Fibroblast of villous mesenchyme (primary cell): Measurements from ENCODE around the gene BRD3OS. TPM values are rescaled to one million over a fixed set of nuclear protein-coding genes. Genes with fewer than 3 reads are reported as not detected.

Experiments
- DNase-seq: peaks from one replicate; pipeline ENCODE4 v3.0.0-alpha.2; 2010; ENCODE audit warnings: low read depth
- H3K4me3 ChIP-seq: 2 replicates; pipeline ENCODE4 v1.5.1; 2011; ENCODE audit warnings: low read depth, mild to moderate bottlenecking, low read length
- CTCF ChIP-seq: IDR thresholded peaks from 2 replicates; pipeline ENCODE4 v1.5.1; 2012; ENCODE audit warnings: low read depth, mild to moderate bottlenecking, low read length; ENCODE audit not compliant: insufficient read depth
- total RNA-seq: library from RNA; depleted of rRNA; stranded (reverse); fragments of >200 nt; gene quantifications from 2 replicates; pipeline ENCODE4 v1.2.3, GENCODE V29; 2012

The BRD3OS gene
- total RNA-seq, 1 donor: 22.9 TPM

- H3K4me3 ChIP-seq: no peak overlapping the region
- no peak for TF ChIP-seq CTCF
- DNase-seq: no peak
These were observed 1.7 kb downstream of the BRD3OS start for GRCh38 chr9:134026981-134027380.

GRCh38 chr9:134027561-134027960 is 2.3 kb downstream of the BRD3OS start:
- H3K4me3 ChIP-seq: no peak overlapping the region
- no peak for DNase-seq
- TF ChIP-seq CTCF: no peak

- H3K4me3 ChIP-seq: no peak overlapping the region
- DNase-seq: no peak
- TF ChIP-seq CTCF: no peak
These were observed 2.8 kb downstream of the BRD3OS start for GRCh38 chr9:134028076-134028475.

- DNase-seq: no peak
- no peak for TF ChIP-seq CTCF
- no peak overlapping the region for H3K4me3 ChIP-seq
These were observed 3.4 kb downstream of the BRD3OS start for GRCh38 chr9:134028575-134029247.

- no peak for TF ChIP-seq CTCF
- no peak overlapping the region for H3K4me3 ChIP-seq
- no peak for DNase-seq
These were observed 4.3 kb downstream of the BRD3OS start for GRCh38 chr9:134029248-134030226.

- no peak for TF ChIP-seq CTCF
- no peak for DNase-seq
- H3K4me3 ChIP-seq: no peak overlapping the region
These were observed 5.7 kb downstream of the BRD3OS start for GRCh38 chr9:134030821-134031470.
